Measurements from ENCODE around the gene ITIH3.

Gene ITIH3

DNA sequence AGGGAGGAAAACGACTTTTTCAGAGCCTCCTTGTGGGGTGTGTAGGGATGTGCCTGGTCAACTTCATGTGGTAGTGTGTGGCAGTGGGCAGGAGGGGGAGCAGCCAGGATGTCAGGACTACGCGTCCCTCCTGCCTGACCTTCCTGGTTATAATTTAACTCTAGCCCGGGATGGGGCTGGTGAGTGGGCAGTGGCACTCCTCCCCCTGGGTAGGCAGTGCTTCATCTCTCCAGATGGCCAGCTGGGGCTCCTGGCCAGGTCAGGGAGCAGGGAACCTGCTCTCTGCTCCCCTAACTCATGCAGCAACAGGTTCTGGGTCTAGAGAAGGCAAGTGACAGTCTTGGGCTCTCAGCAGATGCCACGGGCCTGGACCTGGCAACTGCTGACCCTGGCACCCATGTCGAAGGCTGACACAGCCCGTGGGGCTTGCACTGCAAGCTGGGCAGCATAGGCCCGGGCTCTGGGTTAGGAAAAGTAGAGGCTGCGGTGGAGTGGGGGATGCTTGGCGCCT, 33.3 kb downstream of the ITIH3 start:
- no peak for DNase-seq

DNA sequence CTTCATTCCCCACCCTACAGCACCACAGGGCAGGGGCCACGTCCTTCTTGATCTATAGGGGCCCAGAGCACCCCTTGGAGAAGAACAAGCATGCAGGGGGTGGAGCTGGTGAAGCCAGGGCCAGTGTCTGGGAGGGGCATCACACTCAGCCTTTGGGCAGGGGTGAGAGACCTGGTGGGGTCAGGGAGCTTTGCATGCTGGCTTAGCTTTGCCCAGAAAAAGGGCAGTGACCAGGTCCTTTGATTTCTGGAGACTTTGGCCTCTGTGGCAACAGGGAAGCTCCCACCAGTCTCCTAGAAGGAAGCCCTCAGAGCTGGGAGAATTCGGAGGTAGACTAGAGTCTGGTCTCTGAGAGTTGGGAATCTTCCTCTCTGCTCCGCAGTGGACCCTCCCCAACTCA, 34.9 kb downstream of the ITIH3 start:
- no peak for DNase-seq

DNA sequence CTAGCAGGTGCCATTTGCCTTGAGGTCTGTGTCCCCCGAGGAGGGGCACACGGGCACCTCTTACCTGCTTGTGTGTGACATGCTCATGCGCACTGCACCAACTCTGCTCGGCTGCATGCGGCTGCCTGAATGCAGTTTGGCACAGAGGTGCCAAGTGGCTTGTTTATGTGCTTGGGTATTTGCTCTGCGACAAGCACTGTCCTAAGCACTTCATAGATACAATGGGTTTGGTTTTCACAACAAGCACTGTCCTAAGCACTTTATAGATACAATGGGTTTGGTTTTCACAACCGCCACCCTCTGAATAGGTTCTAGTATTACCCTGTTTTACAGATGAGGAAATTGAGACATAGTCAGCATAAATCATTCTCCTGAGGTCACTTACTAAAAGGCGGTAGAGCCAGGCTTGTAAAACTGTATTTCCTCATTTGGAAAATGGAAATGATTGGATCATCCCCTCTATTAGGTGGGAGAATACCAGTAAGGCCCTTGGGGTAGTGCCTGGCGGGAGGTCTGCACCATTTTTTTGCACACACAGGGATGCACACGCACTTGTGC, 35.4 kb downstream of the ITIH3 start:
- no peak for DNase-seq

DNA sequence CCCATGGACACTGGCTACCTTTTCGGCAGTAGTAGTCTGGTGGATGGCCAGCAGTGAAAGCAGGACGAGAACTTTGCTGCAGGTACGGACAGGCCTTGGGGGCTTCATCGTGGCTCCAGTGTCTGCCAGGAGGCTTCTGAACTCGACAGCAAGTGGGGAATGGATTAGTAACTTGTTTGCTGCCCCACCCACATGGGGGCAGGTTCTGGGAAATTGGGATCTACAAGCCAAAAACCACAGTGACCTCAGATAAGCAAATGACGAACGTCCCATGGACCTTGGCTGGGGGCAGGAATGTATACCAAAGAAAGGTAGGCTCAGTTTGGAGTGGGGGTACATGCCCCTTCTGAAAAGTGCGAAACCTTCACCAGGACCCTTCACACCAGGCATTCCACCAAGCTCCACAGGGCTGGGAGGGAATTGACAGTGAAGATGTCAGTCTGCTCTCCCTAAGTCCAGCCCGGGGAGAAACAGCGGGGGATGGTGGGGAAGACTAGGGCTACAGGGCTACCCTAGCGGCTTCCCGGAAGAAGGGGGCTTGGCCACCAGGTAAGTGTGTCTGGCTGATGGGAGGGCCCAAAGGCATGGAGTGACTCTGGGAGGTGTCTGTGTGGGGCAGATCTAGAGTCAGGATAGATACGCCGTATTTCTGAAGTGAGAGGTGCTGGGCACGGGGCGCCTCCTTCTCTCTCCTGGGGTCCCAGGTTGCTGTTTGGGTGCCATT, 36.1 kb downstream of the ITIH3 start, which contains the start of gene ITIH4:
TSS of gene ITIH4 (minus strand) at position 138 of the 724 bp plus-strand sequence. CDS start at position 108, 30 bp downstream.
- DNase-seq: no peak

DNA sequence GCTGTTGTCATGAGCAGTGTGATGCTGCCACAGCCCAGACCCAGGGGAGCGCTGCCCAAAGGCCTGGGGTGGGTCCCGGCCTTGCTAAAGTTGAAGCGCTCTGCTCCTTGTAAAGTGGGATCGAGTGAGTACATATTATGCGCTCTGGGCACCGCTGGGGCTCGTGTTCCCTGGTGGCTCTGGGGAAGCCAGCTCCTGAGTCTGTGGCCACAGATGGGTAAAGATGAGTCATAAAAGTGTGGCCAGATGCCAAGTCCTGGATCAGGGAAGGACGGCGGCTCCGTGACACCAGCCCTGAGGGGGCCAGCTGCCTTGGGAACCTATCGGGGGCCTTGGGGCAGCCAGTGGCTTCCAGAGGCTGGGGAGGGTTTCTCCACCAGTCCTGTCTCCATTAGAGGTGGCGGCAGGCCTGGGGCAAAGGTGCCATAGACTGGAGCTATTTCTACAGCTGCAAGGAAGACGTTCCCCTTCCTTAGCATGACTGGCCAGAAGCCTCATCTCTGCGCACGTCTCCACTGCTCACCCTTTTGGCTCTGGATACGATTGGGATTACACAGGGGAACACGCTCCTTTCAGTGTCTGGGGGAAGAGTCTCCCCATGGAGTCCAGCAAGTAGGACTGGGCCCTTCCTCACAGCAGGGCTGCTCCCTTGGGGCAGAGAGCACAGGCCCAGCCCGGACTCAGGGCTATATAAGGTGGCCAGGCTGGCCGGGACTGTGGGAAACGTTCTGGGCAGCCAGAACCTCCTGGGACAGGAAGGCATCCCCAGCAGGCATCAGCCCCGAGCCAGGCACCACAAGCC, 37.1 kb downstream of the ITIH3 start:
- DNase-seq: no peak

DNA sequence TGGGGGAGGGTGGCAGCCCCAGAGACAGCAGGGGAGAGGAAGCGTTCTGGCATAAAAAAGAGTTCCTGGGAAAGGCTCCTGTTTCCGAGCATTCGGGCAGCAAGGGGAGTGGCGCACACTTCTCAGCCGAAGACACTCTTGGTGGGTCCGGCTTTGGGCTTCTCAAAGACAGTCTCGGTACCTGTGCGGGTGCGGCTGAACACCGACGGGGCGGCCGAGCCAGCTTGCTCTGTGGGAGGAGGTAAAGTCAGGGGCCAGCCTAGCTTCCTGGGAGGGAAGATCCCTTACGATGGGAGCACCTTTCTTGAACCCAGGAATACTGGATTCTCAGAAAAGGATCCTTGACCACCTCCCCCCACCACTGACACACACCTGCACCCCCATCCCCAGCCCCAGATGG, 38.6 kb downstream of the ITIH3 start:
- DNase-seq: no peak

DNA sequence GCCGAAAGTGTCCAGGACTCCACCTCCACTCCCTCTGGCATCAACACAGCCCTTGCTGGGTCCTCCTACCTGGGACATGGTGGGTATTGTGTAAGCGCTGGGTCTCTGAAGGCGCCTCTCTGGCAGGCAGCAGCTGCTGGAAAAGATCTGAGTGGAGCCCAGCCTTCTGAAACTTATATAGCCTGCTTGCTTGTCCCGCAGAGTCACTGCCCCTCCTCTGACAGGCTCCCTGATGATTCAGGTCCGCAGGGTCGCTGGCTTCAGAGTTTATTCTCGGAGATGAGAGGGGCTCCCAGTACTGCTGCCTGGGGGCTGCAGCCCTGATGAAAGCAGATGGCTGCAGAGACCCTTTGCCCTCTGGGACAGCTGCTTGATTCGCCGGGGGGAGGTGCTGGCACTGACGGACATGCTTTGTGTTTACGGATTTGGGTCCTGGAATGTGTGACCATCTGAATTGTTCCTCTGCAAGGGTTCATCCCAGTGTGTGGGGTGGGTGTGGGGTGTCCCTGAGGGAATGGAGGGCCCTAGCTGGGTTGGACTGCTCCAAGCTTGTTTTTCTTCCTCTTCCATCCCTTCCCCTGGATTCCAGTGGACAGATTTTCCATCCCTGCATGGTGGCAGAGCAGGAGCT, 40.4 kb downstream of the ITIH3 start, which contains the start of gene MUSTN1:
TSS of gene MUSTN1 (minus strand) at position 149 of the 631 bp plus-strand sequence. CDS start at position 78, 71 bp downstream.
- DNase-seq: no peak

DNA sequence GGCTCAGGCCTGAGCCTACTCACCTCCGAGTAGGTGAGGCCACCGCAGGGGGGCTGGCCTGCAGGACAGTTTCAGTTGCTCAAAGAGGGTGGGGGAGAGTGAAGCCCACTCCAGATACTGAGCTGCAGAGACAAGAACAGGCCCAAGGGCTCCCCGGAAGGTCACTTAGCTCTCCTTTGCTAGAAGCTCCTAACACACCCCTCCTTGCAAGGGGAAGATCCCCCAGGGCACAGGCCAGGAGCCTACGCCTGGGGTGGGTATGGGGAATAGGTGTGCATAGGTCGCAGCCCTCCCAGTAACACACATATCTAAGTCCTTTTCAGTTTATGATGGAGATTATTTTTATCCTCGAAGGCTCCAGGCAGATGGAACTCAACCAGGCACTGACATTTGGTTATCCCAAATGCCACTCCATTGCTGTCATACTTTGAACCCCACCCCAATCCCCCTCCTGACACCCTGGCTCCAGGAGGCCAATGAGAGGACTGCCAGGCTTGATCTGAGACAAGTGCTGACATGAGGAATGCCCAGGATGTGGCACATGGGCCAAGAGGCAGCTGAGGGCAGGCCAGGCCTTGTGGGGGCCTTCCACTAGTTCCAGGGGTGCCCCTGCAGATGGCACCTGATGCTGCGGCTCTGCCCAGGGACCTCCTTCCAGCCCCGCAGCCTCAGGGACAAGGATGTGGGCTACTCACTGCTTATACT, 41.3 kb downstream of the ITIH3 start:
- DNase-seq: no peak

DNA sequence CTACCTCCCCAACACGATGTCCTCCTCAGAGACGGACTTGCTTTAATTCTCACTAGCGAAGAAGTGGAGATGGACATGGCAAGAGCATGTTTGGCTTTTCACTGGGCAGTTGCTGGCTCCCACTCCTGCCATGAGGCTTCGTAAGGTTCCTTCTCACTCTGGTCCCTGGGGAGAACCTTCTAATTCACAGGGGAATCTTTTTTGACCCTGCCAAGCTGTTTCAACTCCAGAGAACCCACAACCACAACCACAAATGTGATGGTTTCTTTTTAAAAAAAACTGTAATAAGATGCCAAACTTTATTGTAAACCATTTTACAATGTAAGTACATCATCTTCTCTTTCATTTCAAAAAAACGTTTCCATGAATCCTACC, 41.9 kb downstream of the ITIH3 start:
- DNase-seq: no peak

DNA sequence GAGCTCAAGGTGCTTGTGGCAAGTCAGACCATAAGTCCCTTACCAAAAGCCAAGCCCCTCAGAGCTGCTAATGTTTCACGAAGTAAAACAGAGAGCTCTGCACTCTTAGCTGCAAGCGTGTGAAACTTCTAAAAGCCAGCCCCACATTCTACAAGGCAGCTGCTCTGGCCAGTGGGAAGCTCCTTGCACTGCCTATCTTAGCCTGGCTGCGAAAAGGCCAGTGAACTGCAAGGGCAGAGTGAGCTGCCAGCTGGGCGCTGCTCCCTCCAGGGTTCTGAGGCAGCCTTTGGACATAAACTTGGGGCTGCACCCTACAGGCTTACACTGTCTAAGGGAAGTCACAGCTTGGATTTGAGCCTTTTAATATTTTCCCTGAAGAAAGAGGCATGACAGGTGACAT, 42.4 kb downstream of the ITIH3 start:
- DNase-seq: no peak

DNA sequence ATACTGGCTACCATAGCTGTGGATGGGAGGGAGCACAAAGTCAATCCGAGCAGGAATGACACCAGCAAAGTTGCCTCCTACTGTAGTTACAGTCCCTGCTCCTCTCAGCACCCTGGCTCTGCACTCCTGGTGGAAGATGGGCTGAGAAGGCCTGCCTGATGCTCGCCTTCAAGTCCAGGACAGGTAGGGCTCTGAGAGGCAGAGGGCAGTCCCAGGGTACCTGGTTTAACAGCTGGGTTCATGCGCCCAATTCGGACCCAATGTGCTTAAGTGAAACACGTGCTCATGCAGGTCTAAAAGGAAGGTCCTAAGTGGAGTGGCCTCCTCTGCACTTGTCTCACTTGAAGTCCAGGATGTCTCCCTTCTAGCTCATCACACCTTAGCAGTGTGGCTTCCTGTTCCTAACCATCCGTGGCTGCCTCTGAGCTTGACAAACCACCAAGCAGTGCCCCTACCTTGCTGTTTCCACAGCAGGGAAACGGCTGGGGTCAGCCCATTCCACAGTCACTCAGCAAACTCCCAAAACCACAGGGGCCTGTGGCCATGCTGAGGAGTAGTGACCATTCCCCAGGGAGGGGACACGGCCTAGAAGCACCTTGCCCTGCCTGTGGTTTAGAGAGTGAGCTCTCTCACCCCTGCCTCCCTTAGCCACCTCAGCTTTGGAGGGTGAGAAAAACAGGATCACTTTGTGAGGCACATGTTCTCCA, 44.1 kb downstream of the ITIH3 start:
- DNase-seq: no peak

DNA sequence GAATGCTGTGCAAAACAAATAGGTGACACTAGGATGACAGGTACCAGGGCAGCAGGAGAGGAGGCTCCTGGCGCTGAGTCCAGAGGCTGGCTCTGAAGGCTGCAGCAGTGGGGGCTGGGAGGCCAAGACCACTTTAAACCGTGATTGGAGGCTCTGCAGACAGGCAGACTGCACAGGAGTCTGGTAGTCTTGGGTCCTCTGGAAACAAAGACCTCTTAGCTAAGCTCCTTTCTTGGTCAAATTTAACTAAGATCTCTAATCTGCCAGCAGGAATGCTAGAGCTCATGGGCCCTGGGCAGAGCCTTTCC, 44.6 kb downstream of the ITIH3 start:
- no peak for DNase-seq

DNA sequence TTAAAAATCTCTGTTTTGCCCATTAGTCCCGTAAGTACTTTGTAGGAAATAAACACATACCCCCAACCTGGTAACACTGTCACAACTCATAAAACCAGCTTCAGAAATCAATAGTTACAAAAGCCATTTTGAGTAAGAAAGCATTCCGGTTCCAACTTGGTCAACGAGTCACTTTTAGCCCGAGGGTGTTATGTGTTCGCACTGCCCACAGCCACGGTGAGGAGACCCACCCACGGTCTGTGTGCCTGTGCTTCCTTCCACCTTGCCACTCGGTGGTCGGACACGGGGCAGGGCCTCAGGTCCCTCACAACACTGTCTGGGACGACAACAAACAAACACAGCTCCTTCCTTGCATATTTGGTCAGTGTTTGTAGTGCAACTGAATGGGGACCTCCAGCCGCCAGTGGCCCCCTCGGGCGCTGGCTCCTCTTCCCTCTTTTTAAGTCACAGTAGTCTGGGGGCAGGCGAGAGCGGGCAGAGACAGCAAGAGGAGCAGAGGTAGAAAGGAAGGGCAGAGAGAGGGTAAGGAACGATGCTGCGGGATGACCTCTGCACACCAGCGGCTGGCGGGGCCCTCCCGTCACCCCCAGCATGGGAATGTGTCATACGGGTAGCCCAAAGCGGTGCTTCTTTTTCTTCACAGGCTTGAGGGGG, 45.4 kb downstream of the ITIH3 start:
- no peak for DNase-seq

DNA sequence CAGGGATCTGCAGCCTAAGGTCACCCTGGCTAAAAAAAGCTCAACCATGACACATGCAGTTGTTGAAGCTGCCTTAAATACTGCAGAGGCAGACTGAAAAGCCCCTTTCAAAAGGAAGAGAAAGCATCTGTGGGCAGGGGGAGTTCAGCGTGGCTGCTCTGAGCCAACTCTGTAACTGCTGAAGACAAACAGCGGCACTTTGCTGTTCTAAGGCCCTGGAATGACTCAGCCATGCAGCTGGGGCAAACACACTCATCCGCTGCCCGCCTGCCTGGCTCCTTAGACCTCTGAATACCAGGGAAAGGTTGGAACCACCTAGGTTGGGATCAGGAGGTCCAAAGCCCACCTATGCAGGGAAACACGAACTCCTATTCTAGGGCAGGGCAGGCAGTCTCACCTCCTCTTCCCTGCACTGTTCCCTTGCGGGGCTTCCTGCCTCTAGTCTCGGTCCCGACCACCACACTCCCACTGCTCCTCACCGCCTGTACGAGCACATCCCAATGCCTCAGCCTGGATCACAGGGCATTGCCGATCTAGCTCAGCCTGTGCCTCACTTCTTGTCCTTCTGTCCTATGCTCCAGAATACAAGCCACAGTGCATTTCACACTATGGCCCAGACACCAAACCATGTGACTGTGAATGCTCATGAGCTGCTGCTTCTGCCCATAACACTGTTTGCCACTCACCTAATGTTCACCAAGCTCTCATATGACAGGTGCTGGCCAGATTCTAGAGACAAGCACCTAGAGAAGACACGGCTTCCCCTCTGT, 46.8 kb downstream of the ITIH3 start:
- DNase-seq: no peak

DNA sequence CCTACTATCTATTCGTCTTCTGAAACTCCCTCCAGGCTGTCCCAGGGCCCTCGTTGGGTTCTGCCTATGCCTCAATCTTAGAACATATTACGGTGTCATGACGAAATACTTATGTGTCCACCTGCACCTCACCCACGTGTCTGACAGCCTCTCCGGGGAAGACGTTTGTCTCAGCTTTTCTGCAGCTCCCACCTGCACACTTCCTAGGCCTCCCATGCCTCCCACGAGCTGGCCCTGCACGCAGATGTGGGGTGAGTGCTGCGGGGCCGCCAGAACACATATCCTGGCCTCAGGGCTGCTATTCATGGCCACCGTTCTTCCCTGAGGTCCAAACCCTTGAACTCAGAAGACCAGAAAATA, 47.4 kb downstream of the ITIH3 start:
- DNase-seq: no peak

DNA sequence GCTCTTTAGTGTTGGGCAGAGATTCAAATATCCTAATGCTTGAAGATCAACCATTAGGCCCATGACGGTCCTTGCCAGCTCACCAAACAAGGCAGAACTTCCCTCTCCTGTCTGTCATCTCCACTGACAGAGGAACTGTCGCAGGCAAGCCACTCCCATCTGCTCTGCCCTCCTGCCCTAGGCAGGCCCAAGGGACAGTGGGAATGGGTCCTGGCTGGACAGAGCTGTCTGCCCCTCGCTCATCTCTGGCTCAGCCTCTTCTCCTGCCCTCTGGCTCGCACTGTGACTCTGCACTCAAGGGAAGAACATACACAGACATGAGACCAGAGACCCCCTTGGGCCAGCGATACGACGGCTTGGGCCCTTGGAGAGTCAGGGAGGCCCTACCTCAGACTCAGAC, 47.8 kb downstream of the ITIH3 start:
- DNase-seq: no peak

DNA sequence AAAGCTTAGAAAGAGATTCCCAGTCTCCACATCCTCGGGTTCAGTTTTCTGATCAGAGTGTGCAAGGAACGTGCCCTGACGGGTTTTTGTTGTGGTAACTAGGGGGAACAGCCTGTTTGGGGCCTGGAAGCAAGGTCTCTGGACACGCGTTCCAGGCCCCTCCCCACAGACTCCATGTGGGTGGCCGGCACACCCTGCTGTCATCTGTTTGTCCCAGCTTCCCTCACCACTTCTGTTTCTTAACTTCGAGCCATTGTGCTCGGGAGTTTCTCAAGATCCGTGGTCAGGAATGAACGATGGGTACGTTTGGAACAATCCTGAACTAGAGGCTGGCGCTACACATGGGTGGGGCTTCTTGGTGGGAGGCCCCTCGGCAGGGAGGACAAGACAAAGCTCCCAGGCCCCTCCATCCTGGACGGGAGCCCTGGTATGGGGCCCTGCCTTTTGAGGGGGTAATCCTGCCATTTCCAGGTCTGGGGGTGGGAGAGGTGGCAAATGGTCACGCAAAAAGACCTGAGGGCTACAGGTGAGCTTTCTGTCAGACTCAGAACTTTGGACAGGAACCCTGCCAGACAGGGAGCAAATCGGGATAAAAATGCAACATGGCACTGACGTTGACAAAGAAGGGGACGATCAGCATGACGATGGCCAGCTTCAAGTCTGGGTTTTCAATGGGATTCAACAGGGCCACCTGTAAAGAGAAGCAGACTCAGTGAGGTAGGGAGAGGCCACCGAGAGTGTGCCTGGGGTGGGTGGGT, 48.7 kb downstream of the ITIH3 start:
- no peak for DNase-seq

DNA sequence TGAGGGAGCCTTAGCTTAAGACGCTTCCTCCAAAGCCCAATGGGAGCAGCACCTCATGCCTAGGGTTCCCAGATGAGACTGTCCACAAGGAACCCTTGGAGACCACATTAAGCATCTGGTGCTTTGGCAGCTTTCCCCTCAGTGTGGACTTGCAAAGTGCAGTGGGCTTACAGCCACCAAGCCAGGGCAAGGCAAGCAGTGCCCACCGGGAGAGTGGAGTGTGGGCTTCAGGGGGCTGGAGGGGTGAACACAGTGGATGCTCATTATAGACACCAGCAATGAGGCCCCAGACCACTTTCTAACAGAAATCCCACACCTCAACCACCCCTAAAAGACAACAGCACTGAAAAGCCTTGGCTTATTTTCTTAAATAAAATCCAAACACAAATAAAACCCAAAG, 49.3 kb downstream of the ITIH3 start:
- DNase-seq: no peak

DNA sequence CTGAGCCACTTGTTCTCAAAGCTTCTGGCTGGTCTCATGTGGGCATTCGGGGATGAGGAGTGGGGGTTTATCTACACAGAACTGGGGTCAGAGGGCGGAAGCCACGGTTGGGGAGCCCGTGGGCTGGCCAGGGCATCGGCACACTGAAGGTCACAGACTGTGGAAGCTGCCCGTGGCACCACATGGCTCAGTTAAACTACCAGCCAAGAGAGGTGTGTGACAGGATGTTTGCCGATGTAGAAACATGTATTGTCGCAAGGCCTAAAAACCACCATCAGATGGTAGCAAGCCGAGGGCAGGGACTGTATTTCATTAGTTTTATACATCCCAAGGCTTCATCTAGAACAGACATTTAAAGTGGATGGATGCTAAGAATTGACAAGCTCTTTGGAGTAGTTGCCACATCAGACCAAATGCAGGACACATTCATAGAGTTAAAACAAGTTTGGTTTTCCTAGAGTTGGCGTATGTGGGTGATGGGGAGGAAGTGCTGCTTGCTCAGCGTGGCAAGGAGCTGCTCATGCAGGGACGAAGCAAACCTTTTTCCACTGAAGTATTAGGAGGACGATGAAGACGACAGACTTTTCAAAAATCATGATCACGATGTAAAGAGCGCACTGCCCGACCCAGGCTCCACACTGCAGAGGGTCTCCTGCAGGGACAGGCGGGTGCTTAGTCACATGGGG, 49.8 kb downstream of the ITIH3 start:
- DNase-seq: no peak

DNA sequence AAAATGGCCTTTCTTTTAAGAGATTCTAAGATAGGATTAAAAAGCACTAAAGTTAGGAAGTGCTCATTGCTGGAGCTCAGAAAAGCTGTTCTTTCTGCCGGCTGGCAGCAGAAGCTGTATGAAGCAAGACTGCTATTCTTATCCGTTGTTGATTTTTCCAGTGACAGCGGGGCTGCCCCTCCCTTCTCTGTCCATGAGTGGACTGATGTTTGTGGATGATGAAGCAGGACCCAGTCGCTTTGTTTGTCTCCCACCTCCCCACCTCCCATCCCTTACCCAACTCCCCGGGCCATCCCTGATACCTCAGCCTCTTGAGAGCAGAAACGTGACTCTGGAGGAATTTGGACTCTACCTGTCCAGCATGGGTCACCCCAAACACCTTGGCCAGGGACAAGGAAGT, 50.6 kb downstream of the ITIH3 start:
- DNase-seq: no peak
